IMR-90 (cell line): ENCODE data around the gene FANCF. TPM values are rescaled to one million over a fixed set of nuclear protein-coding genes. Genes with fewer than 3 reads are reported as not detected.

Experiments
- ATAC-seq: fragments of 200-7000 bp; cut with Tn5 transposase; 2 replicates; pipeline ENCODE4 v1.9.1; 2020; ENCODE audit warnings: low read depth, mild to moderate bottlenecking, moderate library complexity
- BruUV-seq: library from RNA; stranded (reverse); fragments of 400-500 nt; replicated peaks from 2 replicates; lab custom pipeline; 2021; lab: Mats Ljungman, UMichigan
- CTCF ChIA-PET: fragments of 300-600 bp; formaldehyde crosslinking; extraction: SDS; loops from one replicate; lab custom pipeline; 2021; ENCODE audit warnings: antibody characterized with exemption; lab: Yijun Ruan, JAX
- POLR2A ChIA-PET: fragments of 300-600 bp; sonication (Branson Sonifier 250); formaldehyde crosslinking; loops from one replicate; lab custom pipeline; 2022; ENCODE audit warnings: antibody characterized with exemption; ENCODE audit not compliant: unreplicated experiment; lab: Charles Lee
- DNase-seq: peaks from one replicate; pipeline ENCODE4 v3.0.0; 2013
- H2AFZ ChIP-seq: replicated peaks from 2 replicates; pipeline ENCODE3; 2013; ENCODE audit warnings: low read length, mild to moderate bottlenecking; ENCODE audit not compliant: poor library complexity
- H2AK5ac ChIP-seq: 2 replicates; pipeline ENCODE4 v1.6.1; 2013; ENCODE audit warnings: low read depth, low read length, inconsistent platforms
- H2AK9ac ChIP-seq: replicated peaks from 2 replicates; pipeline ENCODE3; 2013; ENCODE audit warnings: mild to moderate bottlenecking, low read depth, low read length, moderate library complexity; ENCODE audit not compliant: poor library complexity
- H2BK120ac ChIP-seq: 2 replicates; pipeline ENCODE4 v1.6.1; 2013; ENCODE audit warnings: low read depth, low read length, inconsistent platforms
- H2BK15ac ChIP-seq: 3 replicates; pipeline ENCODE4 v1.6.1; 2013; ENCODE audit warnings: low read depth, low read length, inconsistent platforms
- H2BK20ac ChIP-seq: 2 replicates; pipeline ENCODE4 v1.6.1; 2013; ENCODE audit warnings: low read depth, mild to moderate bottlenecking, inconsistent platforms, low read length, moderate library complexity
- H2BK5ac ChIP-seq: 2 replicates; pipeline ENCODE4 v1.6.1; 2013; ENCODE audit warnings: mild to moderate bottlenecking, low read depth, low read length, inconsistent platforms; ENCODE audit not compliant: poor library complexity, severe bottlenecking
- H3K14ac ChIP-seq: replicated peaks from 2 replicates; pipeline ENCODE4 v1.6.1; 2013; ENCODE audit warnings: low read depth, low read length, inconsistent platforms
- H3K18ac ChIP-seq: 2 replicates; pipeline ENCODE4 v1.6.1; 2013; ENCODE audit warnings: low read depth, low read length, control low read depth
- H3K23ac ChIP-seq: 2 replicates; pipeline ENCODE4 v1.6.1; 2013; ENCODE audit warnings: low read depth, low read length, inconsistent platforms
- H3K27ac ChIP-seq: 2 replicates; pipeline ENCODE4 v1.5.1; 2013; ENCODE audit warnings: mild to moderate bottlenecking, control low read depth, low read length; ENCODE audit not compliant: insufficient read depth
- H3K27me3 ChIP-seq: 2 replicates; pipeline ENCODE4 v1.6.1; 2013; ENCODE audit warnings: low read length; ENCODE audit not compliant: control insufficient read depth, insufficient read depth
- H3K36me3 ChIP-seq: 2 replicates; pipeline ENCODE4 v1.6.1; 2013; ENCODE audit warnings: low read length, mixed read lengths; ENCODE audit not compliant: control insufficient read depth, insufficient read depth
- H3K4ac ChIP-seq: 2 replicates; pipeline ENCODE4 v1.6.1; 2013; ENCODE audit warnings: low read depth, low read length, inconsistent platforms
- H3K4me1 ChIP-seq: 2 replicates; pipeline ENCODE4 v1.6.1; 2013; ENCODE audit warnings: low read length, mixed read lengths; ENCODE audit not compliant: control insufficient read depth, insufficient read depth
- H3K4me2 ChIP-seq: 2 replicates; pipeline ENCODE4 v1.6.1; 2013; ENCODE audit warnings: low read depth, mild to moderate bottlenecking, control low read depth, low read length, moderate library complexity
- H3K4me3 ChIP-seq: 2 replicates; pipeline ENCODE4 v1.5.1; 2013; ENCODE audit warnings: low read depth, mild to moderate bottlenecking, control low read depth, low read length, moderate library complexity; ENCODE audit not compliant: insufficient read depth
- H3K56ac ChIP-seq: 2 replicates; pipeline ENCODE4 v1.6.1; 2013; ENCODE audit warnings: low read length, inconsistent platforms; ENCODE audit not compliant: insufficient read depth; ENCODE audit errors: extremely low read depth
- H3K79me1 ChIP-seq, 2 experiments: 2 replicates each; pipeline ENCODE4 v1.6.1; 2013; ENCODE audit warnings: low read length in 2 of 2, inconsistent platforms in 1 of 2, low read depth in 1 of 2
- H3K9ac ChIP-seq: 2 replicates; pipeline ENCODE4 v1.6.1; 2013; ENCODE audit warnings: low read depth, low read length, control low read depth
- H3K9me1 ChIP-seq: 2 replicates; pipeline ENCODE4 v1.6.1; 2013; ENCODE audit warnings: low read length, inconsistent platforms; ENCODE audit not compliant: insufficient read depth
- H3K9me3 ChIP-seq: 2 replicates; pipeline ENCODE4 v1.6.1; 2013; ENCODE audit warnings: low read length; ENCODE audit not compliant: control insufficient read depth, insufficient read depth
- H4K20me1 ChIP-seq: 2 replicates; pipeline ENCODE4 v1.6.1; 2013; ENCODE audit warnings: low read length, inconsistent platforms; ENCODE audit not compliant: insufficient read depth
- H4K5ac ChIP-seq: 2 replicates; pipeline ENCODE4 v1.6.1; 2013; ENCODE audit warnings: mild to moderate bottlenecking, low read depth, low read length, control low read depth
- H4K8ac ChIP-seq, 2 experiments: 2 replicates each; pipeline ENCODE4 v1.6.1; 2013; ENCODE audit warnings: low read depth in 2 of 2, low read length in 2 of 2, control low read depth in 1 of 2, inconsistent platforms in 1 of 2
- H4K91ac ChIP-seq: 2 replicates; pipeline ENCODE4 v1.6.1; 2013; ENCODE audit warnings: low read depth, low read length, inconsistent platforms; ENCODE audit not compliant: insufficient read depth
- BHLHE40 ChIP-seq: fragments of 150-350 bp; IDR thresholded peaks from 2 replicates; pipeline ENCODE4 v1.6.1; 2016; ENCODE audit warnings: mild to moderate bottlenecking, low read depth, low read length
- CEBPB ChIP-seq: IDR thresholded peaks from 2 replicates; pipeline ENCODE4 v1.6.1; 2012; ENCODE audit warnings: low read depth, low read length, improper control_type of control experiment
- CHD1 ChIP-seq: IDR thresholded peaks from 2 replicates; pipeline ENCODE4 v1.6.1; 2012; ENCODE audit warnings: low read depth, low read length, improper control_type of control experiment
- MAFK ChIP-seq: IDR thresholded peaks from 2 replicates; pipeline ENCODE4 v1.6.1; 2012; ENCODE audit warnings: low read depth, low read length, improper control_type of control experiment
- MAZ ChIP-seq: IDR thresholded peaks from 2 replicates; pipeline ENCODE4 v1.6.1; 2012; ENCODE audit warnings: low read depth, mild to moderate bottlenecking, low read length, improper control_type of control experiment, moderate library complexity, borderline replicate concordance
- MXI1 ChIP-seq: IDR thresholded peaks from 2 replicates; pipeline ENCODE4 v1.6.1; 2012; ENCODE audit warnings: low read depth, mild to moderate bottlenecking, low read length, moderate library complexity, borderline replicate concordance
- RAD21 ChIP-seq: IDR thresholded peaks from 2 replicates; pipeline ENCODE4 v1.6.1; 2012; ENCODE audit warnings: low read length, improper control_type of control experiment
- RCOR1 ChIP-seq: IDR thresholded peaks from 2 replicates; pipeline ENCODE4 v1.6.1; 2012; ENCODE audit warnings: mild to moderate bottlenecking, low read length, improper control_type of control experiment; ENCODE audit not compliant: insufficient replicate concordance
- RFX5 ChIP-seq: IDR thresholded peaks from 2 replicates; pipeline ENCODE4 v1.8.0; 2012; ENCODE audit warnings: low read depth, mild to moderate bottlenecking, low read length, moderate library complexity
- SMC3 ChIP-seq: fragments of 150-350 bp; IDR thresholded peaks from 2 replicates; pipeline ENCODE4 v1.6.1; 2016; ENCODE audit warnings: low read depth, mild to moderate bottlenecking, antibody characterized with exemption, low read length, moderate library complexity
- USF2 ChIP-seq: fragments of 150-350 bp; IDR thresholded peaks from 2 replicates; pipeline ENCODE4 v1.6.1; 2017; ENCODE audit warnings: mild to moderate bottlenecking, antibody characterized with exemption, low read length, low read depth
- WGBS, 2 experiments: methylation state at CpG; one replicate each; pipeline versions ENCODE4 v1.1.5 to v1.1.7; 2013; ENCODE audit warnings: missing lambda C conversion rate in 2 of 2; ENCODE audit not compliant: insufficient read length in 1 of 2; ENCODE audit errors: extremely low coverage in 2 of 2; 5-methylcytosine and 5-hydroxymethylcytosine counted together
- dilution Hi-C: fragments of 300-500 bp; cut with HindIII; formaldehyde crosslinking; loops from one replicate; pipeline ENCODE4 v1.14.3; 2018; ENCODE audit warnings: low sequenced_read_pairs; ENCODE audit not compliant: unreplicated experiment
- in situ Hi-C: fragments of 300-500 bp; cut with MboI; formaldehyde crosslinking; loops from 3 replicates; pipeline ENCODE4 v1.14.3; 2019; ENCODE audit warnings: low sequenced_read_pairs, inconsistent platforms, mixed read lengths
- intact Hi-C: fragments of 100-400 bp; cut with micrococcal nuclease; formaldehyde crosslinking; loops from 2 replicates; pipeline ENCODE4 v1.10.0; 2022
- polyA plus RNA-seq, 3 experiments: library from polyadenylated mRNA; depleted of rRNA; stranded (reverse); fragments of >200 nt; gene quantifications; 2 replicates each; pipeline ENCODE4 v1.2.3, GENCODE V29; 2012; ENCODE audit warnings: low replicate concordance in 1 of 3
- total RNA-seq: library from RNA; depleted of rRNA; stranded (reverse); fragments of >200 nt; gene quantifications from 2 replicates; pipeline ENCODE4 v1.2.3, GENCODE V29; 2012
- TF ChIP-seq, protein P1 (sequence below): conservative IDR thresholded peaks from 2 replicates; pipeline ENCODE4 v1.5.1; 2012; ENCODE audit warnings: mild to moderate bottlenecking, low read depth, low read length, improper control_type of control experiment

FANCF gene
- total and polyA plus RNA-seq, 2 of the 4 experiments (the other 2 are of a cell fraction): 3.3 to 5.6 TPM

DNA sequence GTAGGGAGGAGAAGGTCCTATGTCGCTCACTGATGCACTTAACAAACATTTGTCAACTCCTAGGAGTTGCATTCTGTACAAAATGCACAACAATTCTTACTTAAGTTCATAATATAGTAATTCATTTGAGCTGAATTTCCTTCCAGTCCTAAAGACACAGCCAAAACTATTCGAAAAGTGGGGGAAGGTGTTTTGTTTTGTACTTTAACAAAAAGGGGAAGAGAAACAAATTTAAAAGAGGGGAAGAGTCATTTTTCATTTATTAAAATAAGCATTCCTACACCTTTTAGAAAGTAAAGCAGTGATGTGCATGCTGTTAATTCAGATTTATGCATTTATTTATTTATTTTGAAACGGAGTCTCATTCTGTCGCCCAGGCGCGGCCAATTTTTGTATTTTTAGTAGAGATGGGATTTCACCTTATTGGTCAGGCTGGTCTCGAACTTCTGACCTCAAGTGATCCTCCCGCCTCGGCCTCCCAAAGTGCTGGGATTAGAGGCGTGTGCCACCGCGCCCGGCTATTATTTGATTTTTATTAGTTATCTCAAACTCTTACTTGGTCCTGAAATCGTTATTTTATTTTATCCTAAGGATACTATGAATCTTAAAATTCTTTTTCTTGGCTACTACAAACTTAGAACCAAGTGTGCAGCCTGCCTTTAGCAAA is 1.1 kb upstream of the FANCF start:
- Histone ChIP-seq H3K36me3 (no peaks in the 10 kb centered on the region), H3K27me3 (no peaks in the 10 kb centered on the region), H3K23ac (no peak overlapping the region; the same call in 1 of the 2 replicates), H2BK15ac (no peak overlapping the region), H3K56ac (no peak overlapping the region), H4K8ac (peak overlapping the region; percentile 76 to 87), H3K4me1 (no peaks in the 10 kb centered on the region), H3K9me1 (no peaks in the 10 kb centered on the region), H3K18ac (no peak overlapping the region), H3K9me3 (no peaks in the 10 kb centered on the region), H2BK120ac (no peak overlapping the region), H4K5ac (peak overlapping the region; percentile 78; the same call in 1 of the 2 replicates), H2BK5ac (no peak overlapping the region), H4K20me1 (no peaks in the 10 kb centered on the region), H2BK20ac (no peak overlapping the region), H3K14ac (peak overlapping the region; percentile 33; the same call in 1 of the 2 replicates), H3K9ac (no peak overlapping the region), H4K91ac (no peak overlapping the region), H3K27ac (no peak overlapping the region), H3K4me2 (no peak overlapping the region), H3K4me3 (no peak overlapping the region), H3K79me1 (peaks cover 4 to 12% of the 10 kb centered on the region in 2 experiments; a peak in 3 of 4 replicates), H2AK9ac (no peak overlapping the region), H2AFZ (no peak overlapping the region), H2AK5ac (no peak overlapping the region), H3K4ac (no peak overlapping the region)
- ChIA-PET CTCF (interaction anchor here (0.7 kb wide), 1 partner anchor 104 kb away, joined by 5 read pairs; no protein-coding TSS in a partner anchor), POLR2A (no interaction called here)
- TF ChIP-seq BHLHE40: no peak
- TF ChIP-seq MXI1: no peak
- TF ChIP-seq RCOR1: no peak
- TF ChIP-seq SMC3: no peak
- no peak for TF ChIP-seq MAFK
- no peak for TF ChIP-seq RAD21
- TF ChIP-seq, protein P1, sequence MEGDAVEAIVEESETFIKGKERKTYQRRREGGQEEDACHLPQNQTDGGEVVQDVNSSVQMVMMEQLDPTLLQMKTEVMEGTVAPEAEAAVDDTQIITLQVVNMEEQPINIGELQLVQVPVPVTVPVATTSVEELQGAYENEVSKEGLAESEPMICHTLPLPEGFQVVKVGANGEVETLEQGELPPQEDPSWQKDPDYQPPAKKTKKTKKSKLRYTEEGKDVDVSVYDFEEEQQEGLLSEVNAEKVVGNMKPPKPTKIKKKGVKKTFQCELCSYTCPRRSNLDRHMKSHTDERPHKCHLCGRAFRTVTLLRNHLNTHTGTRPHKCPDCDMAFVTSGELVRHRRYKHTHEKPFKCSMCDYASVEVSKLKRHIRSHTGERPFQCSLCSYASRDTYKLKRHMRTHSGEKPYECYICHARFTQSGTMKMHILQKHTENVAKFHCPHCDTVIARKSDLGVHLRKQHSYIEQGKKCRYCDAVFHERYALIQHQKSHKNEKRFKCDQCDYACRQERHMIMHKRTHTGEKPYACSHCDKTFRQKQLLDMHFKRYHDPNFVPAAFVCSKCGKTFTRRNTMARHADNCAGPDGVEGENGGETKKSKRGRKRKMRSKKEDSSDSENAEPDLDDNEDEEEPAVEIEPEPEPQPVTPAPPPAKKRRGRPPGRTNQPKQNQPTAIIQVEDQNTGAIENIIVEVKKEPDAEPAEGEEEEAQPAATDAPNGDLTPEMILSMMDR: no peak
- TF ChIP-seq RFX5: no peak
- no peak for TF ChIP-seq USF2
- TF ChIP-seq CHD1: no peak
- TF ChIP-seq CEBPB: no peak
- no peak for TF ChIP-seq MAZ
- dilution Hi-C loops: no loop called here
- in situ Hi-C loops: no loop called here
- ATAC-seq: no peak
- WGBS, 2 experiments: 100% methylated on average over 3 of the region's 14 CpGs; no CpG with 5 or more reads in 1 of the 2 experiments
- DNase-seq: no peak
- intact Hi-C loops: loop anchor here (5.0 kb wide), 1 partner anchor 201 kb away; the partner anchor contains the start of gene SVIP
- BruUV-seq: no TSS peak
